HPDE6-E6E7 (cell line): Measurements from ENCODE around the gene IL17C.

Experiments
- DNase-seq: peaks from one replicate; pipeline ENCODE4 v3.0.0; 2011; ENCODE audit warnings: missing footprints; ENCODE audit errors: extremely low spot score

IL17C gene

DNA sequence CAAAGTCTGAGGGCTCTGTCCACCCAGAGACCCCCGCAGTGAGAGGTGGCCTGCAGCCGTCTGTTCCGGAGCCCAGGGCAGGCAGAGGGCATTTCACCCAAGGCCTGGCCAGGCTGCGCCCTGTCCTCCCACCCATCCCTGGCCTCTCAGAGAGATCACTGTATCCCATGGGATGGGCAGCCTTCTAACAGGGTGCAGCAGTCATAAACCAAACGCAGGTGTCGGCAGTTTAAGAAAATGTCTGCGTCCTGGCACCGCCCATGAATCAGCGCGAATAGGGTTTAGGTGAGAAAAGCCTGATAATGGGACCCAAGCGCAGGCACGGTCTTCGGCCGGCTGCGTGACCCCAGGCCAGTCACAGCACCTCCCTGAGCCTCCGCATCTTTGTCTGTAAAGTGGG lies 7.1 kb downstream of the IL17C start:
- no peak for DNase-seq

DNA sequence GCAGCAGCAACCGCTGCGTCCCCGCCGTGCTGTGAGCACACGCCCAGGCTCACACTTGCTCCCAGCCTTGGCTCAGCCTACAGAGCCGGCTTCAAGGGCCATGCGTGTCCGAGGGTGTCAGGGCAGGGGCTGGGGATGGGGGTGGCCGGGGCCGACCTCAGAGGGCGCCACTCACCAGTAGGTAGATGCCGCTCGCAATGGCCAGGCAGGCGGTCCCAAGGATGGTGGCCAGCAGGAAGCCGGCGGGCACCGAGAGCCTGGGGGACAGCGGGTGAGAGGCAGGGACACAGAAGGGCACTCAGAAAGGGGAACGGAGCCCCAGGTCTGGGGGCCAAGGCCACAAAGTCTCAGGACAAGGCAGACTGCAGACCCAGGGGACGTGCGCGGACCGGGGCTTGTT lies 7.6 kb downstream of the IL17C start:
- DNase-seq = no peak

DNA sequence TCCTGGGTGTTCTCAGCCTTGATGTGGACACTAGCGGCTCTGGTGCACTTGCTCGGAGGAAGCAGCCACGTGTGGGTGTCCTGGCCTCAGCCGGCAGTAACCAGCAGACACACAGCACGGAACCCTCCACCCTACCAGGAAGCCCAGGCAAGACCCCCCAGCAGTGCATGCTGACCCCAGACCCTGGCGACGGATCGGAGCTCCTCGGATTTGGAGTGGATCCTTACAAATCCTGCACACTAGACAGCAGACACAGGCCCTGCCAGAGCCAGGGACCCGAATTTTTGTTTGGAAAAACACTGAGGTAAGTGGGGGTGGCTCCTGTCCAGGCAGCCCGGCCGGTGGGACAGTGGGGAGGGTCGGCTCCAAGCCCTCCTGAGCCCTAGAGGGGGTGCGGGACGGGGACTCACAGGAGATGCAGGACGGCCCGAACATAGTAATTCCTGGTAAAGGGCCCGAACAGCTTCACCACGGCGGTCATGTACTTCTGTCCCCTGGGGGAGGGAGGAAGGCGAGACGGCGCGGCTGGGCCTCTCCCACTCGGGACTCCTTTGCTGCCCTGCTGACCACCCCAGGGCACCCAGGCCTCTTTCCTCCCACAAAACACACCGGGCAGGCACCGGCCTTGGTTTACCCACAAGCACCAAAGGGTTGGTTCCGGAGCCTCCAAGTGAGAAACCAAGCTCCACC lies 8.1 kb downstream of the IL17C start:
- no peak for DNase-seq

DNA sequence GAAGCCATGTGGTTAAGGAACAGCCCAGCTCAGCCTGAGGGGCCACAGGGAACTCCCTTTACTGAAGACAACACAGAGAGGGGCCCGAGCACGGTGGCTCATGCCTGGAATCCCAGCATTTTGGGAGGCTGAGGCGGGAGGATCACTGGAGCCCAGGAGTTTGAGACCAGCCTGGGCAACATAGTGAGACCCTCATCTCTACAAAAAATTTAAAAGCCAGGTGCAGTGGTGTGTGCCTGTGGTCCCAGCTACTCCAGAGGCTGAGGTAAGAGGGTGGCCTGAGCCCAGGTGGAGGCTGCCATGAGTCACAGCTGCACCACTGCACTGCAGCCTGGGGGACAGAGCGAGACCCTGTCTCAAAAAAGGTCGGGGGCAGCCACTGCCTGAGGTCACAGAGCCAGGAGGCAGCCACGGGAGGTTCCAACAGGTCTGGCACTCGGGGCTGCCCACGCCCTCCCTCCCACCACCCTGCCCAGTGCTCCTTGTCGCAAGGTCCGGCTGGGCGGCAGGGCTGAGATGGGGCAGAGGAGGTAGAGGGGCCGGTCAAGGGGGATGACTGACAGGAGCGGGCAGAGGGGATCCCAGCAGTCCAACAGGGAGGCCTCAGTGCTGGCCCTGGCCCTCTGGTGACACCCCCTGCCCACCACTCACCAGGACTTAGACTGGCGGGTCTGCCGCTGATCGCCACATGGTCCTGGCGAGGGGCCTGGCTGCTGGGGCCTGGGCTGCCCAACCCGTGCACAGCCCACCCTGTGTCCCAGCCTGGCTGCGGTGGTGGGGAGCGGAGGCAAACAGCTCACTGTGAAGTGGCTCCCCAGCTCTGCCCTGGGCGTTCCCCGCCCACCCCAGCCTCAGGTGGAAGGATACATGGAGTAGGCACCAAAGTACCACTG lies 9.1 kb downstream of the IL17C start:
- DNase-seq = no peak

DNA sequence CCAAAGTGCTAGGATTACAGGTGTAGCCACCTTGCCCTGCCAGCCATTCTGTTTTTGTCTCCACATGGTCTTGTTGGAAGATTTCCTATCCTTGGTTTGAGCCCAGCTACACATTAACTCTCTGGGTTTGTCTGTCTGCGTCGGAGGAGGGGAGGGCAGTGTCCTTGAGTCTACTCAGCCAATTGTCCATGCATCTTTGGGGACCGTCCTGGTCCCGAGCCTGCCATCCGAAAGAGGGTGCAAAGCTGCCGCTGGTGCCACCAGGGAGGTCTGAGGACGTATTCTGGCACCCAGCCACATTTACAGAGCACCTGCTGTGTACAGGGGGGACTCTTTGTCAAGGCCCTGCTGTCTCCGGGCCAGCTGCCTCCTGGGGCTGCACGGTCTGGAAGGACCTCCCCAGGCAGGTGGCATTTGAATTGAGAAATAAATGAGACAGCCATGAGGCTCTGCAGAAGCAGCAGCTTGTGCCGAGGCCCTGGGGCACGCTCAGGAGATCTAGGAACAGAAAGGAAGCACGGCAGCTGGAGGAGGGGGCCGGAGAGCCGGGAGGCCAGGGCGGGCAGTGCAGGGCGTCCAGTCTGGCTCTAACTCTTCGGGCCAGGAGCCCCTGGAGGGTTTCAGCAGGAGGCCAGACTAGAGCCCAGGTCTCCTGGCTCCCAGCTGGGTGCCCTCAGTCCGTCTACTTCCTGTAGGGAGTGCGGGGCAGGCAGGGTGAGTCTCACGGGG lies 11.0 kb downstream of the IL17C start:
- DNase-seq = no peak

DNA sequence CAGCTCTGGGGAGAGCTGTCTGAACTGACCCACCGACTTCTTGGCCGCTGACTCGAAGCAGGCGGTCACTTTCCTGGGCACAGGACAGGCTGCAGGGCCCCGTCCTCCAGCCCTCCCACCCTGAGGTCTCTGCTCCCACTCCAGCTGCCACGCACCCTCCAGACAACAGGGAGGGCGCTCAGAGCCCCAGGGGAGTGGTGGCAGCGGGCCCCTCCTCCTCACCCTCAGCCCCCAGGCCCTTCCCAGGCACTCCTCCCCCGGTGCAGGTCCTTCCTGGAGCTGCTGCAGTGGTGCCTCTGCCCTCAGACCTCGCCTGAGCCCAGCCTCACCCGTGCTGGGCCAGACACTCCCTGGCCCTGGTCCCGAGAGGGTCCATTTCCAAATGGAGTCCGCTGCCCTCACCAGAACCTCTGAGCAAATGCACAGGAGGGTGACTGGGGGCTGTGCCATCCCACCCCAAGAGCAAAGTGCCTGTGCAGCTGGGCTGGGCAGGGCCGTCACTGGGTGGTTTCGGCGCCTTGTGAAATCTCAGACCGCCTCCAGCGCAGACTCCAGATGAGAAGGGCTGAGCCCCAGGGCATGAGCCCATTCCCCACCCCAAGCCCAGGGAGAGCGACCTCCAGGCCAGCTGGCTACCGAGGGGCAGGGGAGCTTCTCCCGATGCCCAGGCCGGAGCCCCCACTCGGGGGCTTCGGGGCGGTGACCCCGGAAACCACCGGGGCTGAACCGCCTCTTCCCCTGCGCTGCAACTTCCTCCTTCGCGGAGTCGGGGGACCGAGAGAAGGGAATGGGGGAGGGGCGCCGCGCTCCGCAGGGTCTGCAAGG lies 11.8 kb downstream of the IL17C start:
- DNase-seq = no peak

DNA sequence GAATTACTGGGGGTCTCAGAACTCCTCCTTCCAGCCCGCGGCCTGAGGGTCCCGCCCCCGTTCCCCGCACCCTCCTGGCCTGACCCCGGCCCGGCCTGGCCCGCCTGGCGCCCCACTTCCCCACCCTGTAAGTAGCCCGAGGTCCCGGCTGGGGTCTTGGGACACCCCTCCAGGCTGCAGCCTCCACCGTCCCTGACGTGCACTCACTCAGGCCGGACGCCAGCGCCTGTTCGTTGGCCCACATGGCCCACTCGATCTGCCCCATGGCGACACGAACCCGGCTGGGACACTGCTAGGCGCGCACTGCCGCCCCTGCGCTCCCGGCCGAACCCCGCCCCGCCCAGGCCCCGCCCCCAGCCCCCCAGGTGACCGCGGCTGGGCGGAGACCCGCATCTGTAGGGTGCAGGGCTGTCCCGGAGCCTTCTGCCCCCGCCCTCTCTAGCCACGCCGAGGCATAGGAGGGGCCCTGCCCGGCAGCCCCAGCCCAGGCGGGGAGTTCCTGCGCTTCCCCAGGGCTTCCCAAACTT lies 12.4 kb downstream of the IL17C start, which contains the start of gene CYBA:
TSS of gene CYBA (minus strand) at position 305 of the 527 bp plus-strand sequence. CDS start at position 265, 40 bp downstream.
- peak; percentile 90 for DNase-seq

DNA sequence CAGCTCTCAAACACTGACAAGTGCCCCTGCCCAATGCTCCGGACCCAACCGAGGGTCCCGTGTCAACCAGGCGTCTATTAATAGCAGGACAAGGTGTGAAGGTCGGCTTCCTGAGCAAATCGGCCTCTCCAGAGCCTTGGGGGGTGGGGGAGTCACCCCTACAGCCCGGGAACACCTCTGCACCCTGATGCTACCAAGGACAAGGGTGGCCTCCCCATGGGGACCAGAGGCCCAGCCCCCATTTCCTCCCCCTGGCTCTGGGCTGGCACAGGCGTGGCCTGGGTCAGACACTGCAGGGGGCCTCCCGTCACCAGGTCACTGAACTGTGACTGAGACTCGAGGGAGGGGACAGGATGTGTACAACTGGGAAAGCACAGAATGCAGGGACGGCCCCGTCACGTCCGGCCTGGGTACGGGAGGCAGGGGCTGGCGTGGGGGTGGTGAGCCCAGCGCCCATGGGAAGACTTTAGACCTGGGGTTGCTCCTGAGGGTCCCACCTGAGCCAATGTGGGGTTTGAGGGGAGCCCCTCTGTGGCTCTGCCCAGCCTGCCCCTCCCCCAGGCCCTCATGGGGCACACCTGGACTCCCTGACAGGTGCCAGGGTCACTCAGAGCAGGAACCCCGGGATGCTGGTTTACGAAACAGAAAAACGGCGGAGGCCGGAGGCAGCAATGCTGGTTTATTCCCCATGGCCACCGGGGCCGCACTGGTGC lies 13.1 kb downstream of the IL17C start:
- DNase-seq = no peak

DNA sequence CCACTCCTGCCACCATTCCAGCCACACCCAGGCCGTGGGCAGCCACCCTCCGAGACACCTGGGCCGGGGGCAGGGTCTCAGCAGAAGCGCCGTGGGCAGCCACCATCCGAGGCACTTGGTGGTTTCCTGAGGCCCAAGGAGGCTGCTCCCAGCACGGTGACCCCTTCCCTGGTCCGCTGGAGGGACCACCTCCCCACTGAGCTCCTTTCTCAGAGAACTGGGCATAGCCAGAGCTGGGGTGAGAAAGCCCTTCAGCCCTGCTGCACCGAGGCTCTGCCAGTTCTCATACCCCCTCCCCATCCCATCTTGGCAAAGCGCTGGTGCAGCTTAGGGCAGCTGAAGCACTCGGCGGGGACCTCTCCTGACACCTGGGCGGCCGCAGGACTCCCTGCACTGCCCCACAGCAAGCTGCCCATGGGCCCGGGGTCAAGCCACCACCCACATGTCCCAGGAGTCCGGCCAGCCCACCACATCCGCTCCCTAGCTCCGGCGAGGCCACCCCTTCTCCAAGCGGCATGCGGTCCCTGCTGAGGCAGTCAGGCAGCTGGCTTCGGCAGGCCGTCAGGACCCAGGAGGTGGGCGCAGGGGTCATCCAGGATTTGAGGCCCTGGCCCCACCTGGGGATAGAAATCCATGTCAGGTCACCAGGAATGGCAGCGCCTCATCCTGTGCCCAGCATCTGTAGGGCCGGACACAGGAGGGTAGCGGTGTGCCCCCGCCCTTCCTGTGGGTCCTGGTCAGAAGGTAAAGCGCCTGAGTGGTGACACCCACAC lies 13.8 kb downstream of the IL17C start:
- no peak for DNase-seq

DNA sequence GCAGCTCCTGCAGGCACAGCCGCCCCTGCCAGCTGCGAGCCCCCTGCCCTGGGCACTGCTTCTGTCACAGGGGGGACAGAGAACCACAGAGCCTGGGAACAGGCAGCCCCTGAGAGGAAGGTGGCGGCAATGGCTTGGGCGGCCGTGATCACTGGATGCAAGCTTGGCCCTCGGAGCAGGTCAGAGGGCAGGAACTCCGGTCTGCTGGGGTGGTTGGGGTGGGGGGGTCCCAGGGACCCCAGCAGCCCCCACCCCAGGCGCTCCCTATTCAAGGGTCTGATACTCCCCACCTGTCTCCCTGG lies 14.3 kb downstream of the IL17C start:
- no peak for DNase-seq

DNA sequence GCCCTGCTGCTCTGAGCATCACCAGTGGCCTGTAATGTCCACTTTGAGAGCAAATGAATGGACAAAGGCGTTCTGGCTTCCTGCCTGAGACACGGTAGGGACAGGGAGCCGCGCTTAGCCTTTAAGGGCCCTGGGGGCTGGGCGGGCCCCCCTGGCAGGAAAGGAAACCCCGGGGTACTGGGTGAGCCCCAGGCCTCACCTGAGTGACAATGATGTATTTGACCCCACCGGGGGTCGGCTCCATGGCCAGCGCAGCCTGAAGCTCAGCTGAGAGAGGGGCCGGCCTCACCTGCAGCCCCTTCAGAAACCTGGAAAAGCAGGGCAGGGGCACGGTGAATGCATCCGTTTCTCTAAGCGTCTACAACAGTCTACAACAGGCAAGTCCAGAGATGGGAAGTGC lies 14.7 kb downstream of the IL17C start:
- no peak for DNase-seq

DNA sequence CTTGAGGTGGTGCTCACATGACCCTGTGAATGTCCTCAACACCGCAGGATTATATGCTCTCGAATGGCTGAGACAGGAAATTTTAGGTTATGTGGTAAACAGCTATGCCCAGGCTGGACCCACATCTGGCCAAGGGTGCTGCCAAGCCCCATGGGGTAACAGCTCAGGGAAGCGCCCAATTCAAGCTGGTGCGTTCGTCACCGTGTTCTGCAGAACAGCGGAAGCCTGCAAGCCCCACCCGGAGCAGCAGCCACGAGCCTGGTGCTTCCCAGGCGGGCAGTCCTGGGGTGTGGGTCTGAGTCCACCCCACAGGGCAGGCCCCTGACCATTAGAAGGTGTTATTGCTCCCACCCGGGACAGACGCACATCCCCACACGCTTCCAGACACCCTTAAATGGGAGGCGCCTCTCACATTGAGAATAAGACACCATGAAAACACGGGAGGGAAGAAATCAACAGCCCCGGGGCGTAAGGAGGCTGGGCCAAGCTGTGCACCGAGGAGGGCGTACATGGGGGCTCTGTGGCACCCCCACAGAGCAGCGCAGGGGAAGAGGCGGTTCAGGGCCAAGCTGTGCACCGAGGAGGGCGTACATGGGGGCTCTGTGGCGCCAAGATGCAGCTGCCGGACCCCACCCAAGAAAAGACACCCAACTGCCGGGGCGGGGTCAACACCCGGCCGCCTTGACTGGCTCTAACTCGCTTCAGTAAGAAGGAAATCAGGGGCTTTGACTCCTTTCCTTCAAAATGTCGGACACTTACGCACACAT lies 15.4 kb downstream of the IL17C start:
- no peak for DNase-seq

DNA sequence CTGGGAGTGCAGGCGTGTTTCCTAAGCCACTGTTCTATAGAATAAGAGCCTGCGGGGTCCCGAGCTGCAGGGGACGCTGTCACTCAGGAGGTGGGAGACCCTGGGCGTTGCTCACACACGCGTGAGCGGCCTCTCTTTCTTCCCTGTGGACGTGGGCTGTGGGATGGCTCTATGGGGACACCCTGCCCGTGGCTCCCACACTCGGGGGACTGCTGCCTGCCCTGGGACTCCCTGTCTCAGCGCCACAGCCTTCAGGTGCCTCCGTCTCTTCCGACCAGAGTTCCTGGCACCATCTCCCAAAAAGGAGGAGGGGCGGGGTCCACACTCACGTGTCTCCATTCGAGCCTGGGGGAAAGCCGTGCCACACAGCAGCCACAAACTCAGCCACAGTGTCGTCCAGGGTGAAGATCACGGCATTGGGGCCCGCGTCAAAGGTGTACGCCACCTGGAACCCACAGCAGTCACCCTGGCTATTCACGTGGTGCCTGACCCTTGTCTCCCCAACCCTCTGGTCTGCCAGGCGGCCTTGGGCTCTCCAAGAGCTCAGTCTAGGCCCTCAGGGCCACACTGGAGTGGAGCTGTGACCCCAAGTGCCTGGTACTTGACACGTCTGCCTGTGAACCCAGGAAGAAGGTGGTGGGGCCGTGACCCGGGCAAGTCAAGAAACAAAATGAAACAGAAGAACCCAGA lies 16.1 kb downstream of the IL17C start:
- DNase-seq = no peak

DNA sequence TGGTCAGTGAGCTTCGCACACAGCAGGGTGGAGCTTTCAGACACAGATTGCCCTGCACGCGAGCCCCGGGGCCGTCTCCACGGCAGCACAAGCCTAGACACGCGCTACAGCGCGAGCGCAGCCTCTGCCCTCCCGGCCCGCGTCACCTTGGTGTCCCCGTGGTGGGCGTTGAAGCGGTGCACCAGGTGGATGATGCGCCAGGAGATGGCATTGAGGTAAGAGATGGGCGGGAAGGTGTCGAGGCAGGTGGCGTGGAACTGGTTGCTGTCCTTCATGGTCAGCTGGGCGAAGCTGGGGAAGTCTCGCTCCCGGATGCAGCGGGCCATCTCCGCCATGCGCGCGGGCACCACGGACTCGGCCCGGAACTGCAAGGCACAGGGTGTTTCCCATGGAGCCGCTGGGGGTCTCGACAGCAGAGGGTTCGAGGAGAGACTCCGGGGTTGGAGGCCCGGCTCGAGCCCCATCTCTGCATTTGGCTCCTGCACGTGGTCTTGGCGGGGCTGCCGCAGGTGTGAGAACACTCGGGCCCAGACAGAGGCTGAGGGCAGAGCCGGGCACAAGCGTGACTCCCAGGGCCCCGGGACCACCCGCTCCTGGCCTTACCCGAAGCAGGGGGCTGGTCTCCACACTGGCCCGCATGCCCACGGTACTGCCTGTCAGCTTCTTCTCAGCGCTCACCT lies 16.8 kb downstream of the IL17C start:
- DNase-seq = no peak

DNA sequence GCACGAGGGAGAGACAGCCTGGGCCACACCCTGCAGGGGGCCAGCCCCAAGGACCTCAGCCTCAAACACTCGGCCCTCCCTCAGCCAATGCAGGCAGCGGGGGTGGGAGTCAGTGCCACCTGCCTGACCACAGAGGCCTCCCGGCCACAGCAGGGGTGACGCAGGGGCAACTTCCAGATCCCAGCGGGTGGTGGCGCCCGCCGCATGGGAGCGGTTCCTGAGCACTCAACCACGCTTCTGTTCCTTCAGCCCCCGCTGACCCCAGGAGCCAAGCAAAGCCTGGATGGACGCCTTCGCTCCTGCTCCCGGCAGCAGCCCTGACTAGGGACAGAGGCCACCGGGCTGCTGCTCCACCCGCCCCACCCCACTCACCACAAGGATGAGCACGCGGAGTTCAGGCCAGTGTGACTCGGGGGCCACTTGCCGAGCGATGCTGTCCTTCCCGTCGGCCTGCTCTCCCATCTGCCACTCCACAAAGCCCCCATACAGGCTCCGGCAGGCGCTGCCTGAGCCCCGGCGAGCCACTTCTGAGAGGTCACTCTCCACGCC lies 17.4 kb downstream of the IL17C start:
- DNase-seq = no peak

DNA sequence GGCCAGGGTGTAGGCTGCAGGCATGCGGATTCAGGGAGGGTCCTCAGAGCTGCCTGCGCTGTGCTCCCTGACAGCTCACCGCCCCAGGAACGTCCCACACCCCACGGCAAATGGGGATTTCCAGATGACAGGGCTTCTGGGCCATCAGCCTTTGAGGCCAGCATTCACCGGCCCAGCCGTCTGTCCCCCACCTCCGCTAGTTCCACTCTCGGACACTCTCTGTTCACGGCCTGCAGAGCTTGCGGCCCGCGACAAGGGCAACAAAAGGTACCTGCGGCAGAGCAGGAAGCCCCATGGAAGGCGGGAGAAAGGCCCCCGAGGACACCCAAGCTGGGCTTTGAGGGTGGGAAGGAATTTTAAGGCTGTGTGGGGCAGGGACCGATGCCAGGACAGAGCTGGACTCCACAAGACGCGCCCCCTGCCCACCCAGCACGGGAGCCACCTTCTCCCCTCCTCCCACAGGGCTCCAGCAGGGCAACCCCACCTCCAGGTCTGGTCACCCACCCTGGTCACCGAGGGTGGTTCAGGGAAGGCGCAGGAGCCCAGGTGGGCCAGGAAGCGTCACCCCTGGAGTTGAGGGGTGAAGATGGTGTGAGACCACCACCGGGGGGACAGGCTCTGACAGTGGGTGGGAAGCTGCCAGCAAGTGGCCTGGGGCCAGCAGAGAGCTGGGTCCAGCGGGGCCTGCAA lies 18.1 kb downstream of the IL17C start:
- DNase-seq = no peak

DNA sequence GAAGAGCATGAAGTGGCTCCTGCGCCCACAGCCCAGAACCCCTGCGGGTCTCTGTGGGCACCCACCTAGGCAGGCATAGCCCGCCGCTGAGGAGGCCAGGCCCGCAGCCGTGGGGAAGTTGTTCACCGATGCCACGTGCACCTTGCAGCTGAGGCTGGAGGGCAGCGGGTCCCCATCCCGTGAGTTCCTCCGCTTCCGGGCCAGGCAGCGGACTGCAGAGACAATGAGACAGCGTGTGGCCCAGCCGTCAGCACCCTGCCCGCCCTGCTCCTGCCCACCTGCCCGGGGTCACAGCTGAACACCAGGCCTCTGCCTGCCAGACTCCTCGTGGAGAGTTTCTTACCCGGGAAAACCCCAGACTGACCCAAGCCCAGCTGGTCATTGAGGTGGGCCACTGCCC lies 19.0 kb downstream of the IL17C start:
- no peak for DNase-seq
